HK-2 (cell line): ENCODE measurements around the gene DIRAS1.
"Not testable (repeated sequence)": the region's sequence is repeated elsewhere in the genome, so short reads cannot be mapped to it uniquely, and the experiment has no call there.

Experiments
- DNase-seq: peaks from one replicate; pipeline ENCODE4 v3.0.0-alpha.2; 2018; ENCODE audit not compliant: unreplicated experiment

Gene DIRAS1

GRCh38 chr19:2676823-2677222, 44.3 kb downstream of the DIRAS1 start:
- DNase-seq = no peak

- no peak for DNase-seq
Measured at GRCh38 chr19:2675892-2676291, 45.3 kb downstream of the DIRAS1 start.

- DNase-seq = no peak
Measured at GRCh38 chr19:2670217-2670616, 51.0 kb downstream of the DIRAS1 start.

GRCh38 chr19:2668175-2668763, 52.9 kb downstream of the DIRAS1 start:
- DNase-seq = no peak

- not testable (repeated sequence) for DNase-seq
Measured at GRCh38 chr19:2667349-2667748, 53.8 kb downstream of the DIRAS1 start.

- DNase-seq = no peak
Measured at GRCh38 chr19:2666344-2666994, 54.7 kb downstream of the DIRAS1 start.

GRCh38 chr19:2665103-2665502, 56.1 kb downstream of the DIRAS1 start:
- DNase-seq = no peak
